Measurements from ENCODE around the gene ZBTB12. TPM values are rescaled to one million over a fixed set of nuclear protein-coding genes. Genes with fewer than 3 reads are reported as not detected.
A peak's percentile ranks its signal among the peaks of the same experiment; 100 is the strongest.

The ZBTB12 gene
- polyA plus RNA-seq, 3 donors: 0.11 TPM; not detected in 2

- 56% methylated on average over 4 of the region's 4 CpGs for WGBS (ENCODE audit: insufficient coverage)
- Histone ChIP-seq H3K27me3 (ENCODE audit: control insufficient read depth in 2 of 2, insufficient read depth in 2 of 2, low read length in 2 of 2) (no peaks in the 10 kb centered on the region), H3K4me2 (replicated peaks; ENCODE audit: extremely low read depth, low read length, poor library complexity, severe bottlenecking) (peak overlapping the region; percentile 82), H3K27ac (ENCODE audit: low read depth in 1 of 2, low read length in 2 of 2) (peak overlapping the region; percentile 2 to 61), H3K9ac (ENCODE audit: insufficient read depth, low read length, poor library complexity, severe bottlenecking) (peak overlapping the region; percentile 73), H3K36me3 (replicated peaks in 1 of 2; ENCODE audit: control insufficient read depth in 1 of 2, insufficient read depth in 2 of 2, low read length in 2 of 2) (peaks cover 22 to 35% of the 10 kb centered on the region in 2 donors), H3K9me3 (replicated peaks in 1 of 2; ENCODE audit: control insufficient read depth in 1 of 2, insufficient read depth in 1 of 2, low read length in 2 of 2) (no peaks in the 10 kb centered on the region), H2AFZ (ENCODE audit: insufficient read depth, low read depth, low read length, poor library complexity, severe bottlenecking) (peak overlapping the region; percentile 96), H3K4me1 (ENCODE audit: control insufficient read depth in 1 of 2, insufficient read depth in 2 of 2, low read length in 2 of 2) (peaks cover 33 to 48% of the 10 kb centered on the region in 2 donors), H3K79me2 (ENCODE audit: insufficient read depth, low read length) (peaks cover 17% of the 10 kb centered on the region), H4K20me1 (ENCODE audit: insufficient read depth, low read length) (no peaks in the 10 kb centered on the region), H3K4me3 (replicated peaks in 1 of 3; ENCODE audit: low read depth in 2 of 3, low read length in 3 of 3) (peak overlapping the region in 2 of 3 experiments; percentile 73 to 97)
- H3K36me3 Mint-ChIP-seq: peaks cover 19 to 33% of the 10 kb centered on the region in 2 donors
- no peak for TF ChIP-seq CTCF (IDR thresholded peaks at IDR 0.05)
- intact Hi-C loops (cut with micrococcal nuclease): loop anchor here (5.0 kb wide), 3 partner anchors 34 to 61 kb away; partner anchors contain the start of genes NELFE (in 1 of the 2), NEU1 (in 1 of the 2) and SKIC2 (in 1 of the 2)
- H3K4me3 Mint-ChIP-seq: peak overlapping the region; percentile 72
- no peak for DNase-seq
- H3K27ac Mint-ChIP-seq: peak overlapping the region in 6 of 7 donors; percentile 13 to 85 (median 60)
- H3K9me3 Mint-ChIP-seq: no peaks in the 10 kb centered on the region
- H3K4me1 Mint-ChIP-seq: peaks cover 35% of the 10 kb centered on the region
- no peaks in the 10 kb centered on the region for H3K27me3 Mint-ChIP-seq (ENCODE audit: low read depth in 3 of 3)
Observed at GRCh38 chr6:31896493-31896855, 5.4 kb downstream of the ZBTB12 start.

GRCh38 chr6:31892821-31893220 lies 9.1 kb downstream of the ZBTB12 start:
- Histone ChIP-seq H3K4me2 (replicated peaks; ENCODE audit: extremely low read depth, low read length, poor library complexity, severe bottlenecking) (no peak overlapping the region), H3K27ac (ENCODE audit: low read depth in 1 of 2, low read length in 2 of 2) (no peak overlapping the region), H3K36me3 (replicated peaks in 1 of 2; ENCODE audit: control insufficient read depth in 1 of 2, insufficient read depth in 2 of 2, low read length in 2 of 2) (peaks cover 46 to 63% of the 10 kb centered on the region in 2 donors), H3K9me3 (replicated peaks in 1 of 2; ENCODE audit: control insufficient read depth in 1 of 2, insufficient read depth in 1 of 2, low read length in 2 of 2) (no peaks in the 10 kb centered on the region), H4K20me1 (ENCODE audit: insufficient read depth, low read length) (no peaks in the 10 kb centered on the region), H3K79me2 (ENCODE audit: insufficient read depth, low read length) (peaks cover 7% of the 10 kb centered on the region), H2AFZ (ENCODE audit: insufficient read depth, low read depth, low read length, poor library complexity, severe bottlenecking) (no peak overlapping the region), H3K4me3 (replicated peaks in 1 of 3; ENCODE audit: low read depth in 2 of 3, low read length in 3 of 3) (no peak overlapping the region), H3K9ac (ENCODE audit: insufficient read depth, low read length, poor library complexity, severe bottlenecking) (no peak overlapping the region), H3K27me3 (ENCODE audit: control insufficient read depth in 2 of 2, insufficient read depth in 2 of 2, low read length in 2 of 2) (no peaks in the 10 kb centered on the region), H3K4me1 (ENCODE audit: control insufficient read depth in 1 of 2, insufficient read depth in 2 of 2, low read length in 2 of 2) (peaks cover 6 to 13% of the 10 kb centered on the region in 2 donors)
- Mint-ChIP-seq H3K9me3 (no peaks in the 10 kb centered on the region), H3K27ac (peak overlapping the region in 2 of 7 donors; percentile 27 to 37), H3K4me3 (no peak overlapping the region), H3K27me3 (ENCODE audit: low read depth in 3 of 3) (no peaks in the 10 kb centered on the region), H3K4me1 (peaks cover 11% of the 10 kb centered on the region), H3K36me3 (peaks cover 41 to 60% of the 10 kb centered on the region in 2 donors)
- TF ChIP-seq CTCF (IDR thresholded peaks at IDR 0.05): no peak
- intact Hi-C loops (cut with micrococcal nuclease): no loop called here
- 78% methylated on average over 6 of the region's 6 CpGs for WGBS (ENCODE audit: insufficient coverage)
- DNase-seq: no peak

Measured in CD14-positive monocyte (primary cell).